ENCODE measurements around the gene ETV3L.

Gene ETV3L

DNA sequence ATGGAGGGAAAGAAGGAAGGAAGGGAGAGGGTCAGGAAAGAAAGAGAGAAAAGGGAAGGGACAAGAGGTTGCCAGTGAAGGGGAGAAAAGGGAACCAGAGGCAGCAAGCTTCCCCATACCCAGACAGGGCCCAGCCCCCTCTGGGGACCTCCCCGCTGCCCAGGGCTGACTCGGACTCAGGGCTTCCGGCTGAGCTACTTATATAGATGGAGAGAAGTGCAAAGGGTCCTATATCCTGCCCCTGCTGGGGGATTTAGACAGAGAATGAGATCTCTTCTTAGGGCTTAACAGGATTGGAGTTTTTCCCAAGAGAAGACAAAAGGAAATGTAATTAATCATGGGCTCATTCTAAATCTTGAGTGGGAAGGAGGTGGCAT lies at the start of gene ETV3L:
Gene ETV3L (minus strand): TSS at position 176 of the 377 bp plus-strand sequence. CDS start 285 bp downstream, outside the sequence.
- in situ Hi-C loops (cut with MboI; ENCODE audit: low sequenced_read_pairs) = no loop called here

DNA sequence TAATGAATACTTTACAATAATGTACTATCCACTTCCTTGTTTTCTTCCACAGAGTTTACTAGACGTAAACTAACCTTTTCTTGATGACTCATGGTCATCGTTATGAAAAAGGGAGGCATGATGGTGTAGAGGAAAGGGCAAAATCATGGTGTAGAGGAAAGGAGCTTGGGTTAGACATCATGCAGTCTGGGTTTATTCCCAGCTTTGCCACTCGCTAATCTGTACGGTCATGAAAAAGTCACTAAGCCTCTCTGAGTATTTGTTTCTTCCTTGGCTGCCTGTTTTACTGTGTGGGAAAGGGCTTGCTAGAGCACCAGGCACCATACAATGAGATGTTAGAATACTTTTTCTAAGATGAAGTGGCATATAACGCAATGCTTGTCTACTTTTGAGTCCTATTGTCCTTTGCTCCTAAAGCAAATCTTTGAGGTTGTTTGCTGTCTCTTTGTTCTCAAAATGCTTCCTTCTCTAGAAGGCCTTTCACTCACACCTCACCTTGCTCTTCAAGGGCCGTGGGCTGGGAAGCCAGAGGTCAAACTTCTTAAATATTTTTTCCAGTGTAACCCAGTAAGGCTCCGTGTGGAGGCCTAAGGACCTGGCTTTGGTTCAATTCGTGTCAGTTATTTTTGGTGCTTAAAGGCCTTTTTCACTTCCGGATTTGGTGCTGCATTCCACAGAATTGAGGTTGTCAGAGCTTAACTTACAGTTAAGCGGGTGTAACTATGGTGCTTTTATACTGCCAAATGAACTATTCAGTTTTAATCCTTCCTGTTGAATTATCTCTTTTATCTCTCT lies 48.5 kb upstream of the ETV3L start:
- peak; percentile 40 to 73 for DNase-seq (ENCODE audit: low spot score in 2 of 2)
- in situ Hi-C loops (cut with MboI; ENCODE audit: low sequenced_read_pairs) = no loop called here
- Histone ChIP-seq H3K27me3 (ENCODE audit: low read depth) (no peaks in the 10 kb centered on the region), H3K9me3 (no peaks in the 10 kb centered on the region), H3K4me1 (peaks cover 14% of the 10 kb centered on the region), H3K4me3 (no peak overlapping the region), H3K36me3 (replicated peaks) (no peaks in the 10 kb centered on the region)

More for the DNA sequence above, at the start of gene ETV3L:
- Histone ChIP-seq H3K4me1 (no peaks in the 10 kb centered on the region), H3K9me3 (no peaks in the 10 kb centered on the region), H3K36me3 (replicated peaks) (no peaks in the 10 kb centered on the region), H3K27me3 (ENCODE audit: low read depth) (peaks cover 12% of the 10 kb centered on the region), H3K4me3 (no peak within 1 kb of the TSS)
- no peak for DNase-seq (ENCODE audit: low spot score in 2 of 2)

DNA sequence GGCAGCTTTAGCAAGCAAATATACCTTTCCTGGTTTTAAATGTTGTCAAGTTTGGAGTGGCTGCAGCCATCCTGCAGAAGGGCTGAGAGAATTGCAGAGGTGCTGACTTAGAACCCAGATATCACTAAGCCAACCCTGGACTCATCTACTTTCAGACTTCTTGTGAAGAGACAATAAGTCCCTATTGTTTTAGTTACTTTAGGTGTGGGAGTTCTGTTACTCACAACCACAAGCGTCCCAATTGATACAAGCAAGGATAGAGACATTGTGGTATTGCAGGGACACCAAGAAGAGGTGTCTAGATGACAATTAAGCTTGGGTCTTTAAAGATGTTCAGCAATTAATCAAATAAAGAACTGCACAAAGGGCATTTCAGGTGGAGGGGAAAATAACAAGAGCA lies 47.4 kb upstream of the ETV3L start:
- H3K4me3 ChIP-seq = no peak overlapping the region
- peaks cover 14% of the 10 kb centered on the region for H3K4me1 ChIP-seq
- no peaks in the 10 kb centered on the region for H3K36me3 ChIP-seq (replicated peaks)
- in situ Hi-C loops (cut with MboI; ENCODE audit: low sequenced_read_pairs) = no loop called here
- no peaks in the 10 kb centered on the region for H3K27me3 ChIP-seq (ENCODE audit: low read depth)
- no peaks in the 10 kb centered on the region for H3K9me3 ChIP-seq
- DNase-seq (ENCODE audit: low spot score in 2 of 2) = no peak

GRCh38 chr1:157146244-157146643 lies 46.6 kb upstream of the ETV3L start:
- H3K9me3 ChIP-seq = no peaks in the 10 kb centered on the region
- H3K4me3 ChIP-seq = no peak overlapping the region
- in situ Hi-C loops (cut with MboI; ENCODE audit: low sequenced_read_pairs) = no loop called here
- H3K27me3 ChIP-seq (ENCODE audit: low read depth) = no peaks in the 10 kb centered on the region
- DNase-seq (ENCODE audit: low spot score in 2 of 2) = no peak
- peaks cover 14% of the 10 kb centered on the region for H3K4me1 ChIP-seq
- H3K36me3 ChIP-seq (replicated peaks) = no peaks in the 10 kb centered on the region

DNA sequence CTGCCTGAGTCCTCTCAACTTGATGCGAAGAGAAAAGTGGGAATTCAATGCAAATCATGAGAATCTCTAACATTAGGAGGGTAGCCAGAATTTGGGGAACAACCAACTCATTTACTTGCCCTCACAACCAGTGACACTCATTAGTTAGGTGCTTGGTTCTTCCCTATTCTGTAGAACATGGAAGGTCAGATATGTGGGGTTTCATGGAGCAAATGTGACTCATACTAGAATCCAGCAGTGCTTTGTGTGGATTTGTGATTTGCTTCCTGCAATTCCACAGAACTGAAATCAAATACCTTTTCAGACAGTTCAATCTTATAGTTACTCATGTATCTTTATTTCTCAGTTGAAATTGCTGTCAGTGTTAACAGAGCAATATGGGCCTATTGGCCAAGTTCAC lies 45.5 kb upstream of the ETV3L start:
- H3K27me3 ChIP-seq (ENCODE audit: low read depth) = no peaks in the 10 kb centered on the region
- in situ Hi-C loops (cut with MboI; ENCODE audit: low sequenced_read_pairs) = no loop called here
- no peaks in the 10 kb centered on the region for H3K9me3 ChIP-seq
- H3K36me3 ChIP-seq (replicated peaks) = no peaks in the 10 kb centered on the region
- DNase-seq (ENCODE audit: low spot score in 2 of 2) = no peak
- H3K4me3 ChIP-seq = no peak overlapping the region
- H3K4me1 ChIP-seq = peaks cover 14% of the 10 kb centered on the region

- Histone ChIP-seq H3K9me3 (no peaks in the 10 kb centered on the region), H3K4me3 (no peak overlapping the region), H3K27me3 (ENCODE audit: low read depth) (no peaks in the 10 kb centered on the region), H3K4me1 (peaks cover 14% of the 10 kb centered on the region), H3K36me3 (replicated peaks) (no peaks in the 10 kb centered on the region)
- DNase-seq (ENCODE audit: low spot score in 2 of 2) = no peak
- in situ Hi-C loops (cut with MboI; ENCODE audit: low sequenced_read_pairs) = no loop called here
These were observed 44.9 kb upstream of the ETV3L start for GRCh38 chr1:157144509-157144908.

GRCh38 chr1:157142765-157143423 lies 43.3 kb upstream of the ETV3L start:
- Histone ChIP-seq H3K27me3 (ENCODE audit: low read depth) (no peaks in the 10 kb centered on the region), H3K9me3 (no peaks in the 10 kb centered on the region), H3K36me3 (replicated peaks) (no peaks in the 10 kb centered on the region), H3K4me3 (no peak overlapping the region), H3K4me1 (peaks cover 8% of the 10 kb centered on the region)
- no peak for DNase-seq (ENCODE audit: low spot score in 2 of 2)
- in situ Hi-C loops (cut with MboI; ENCODE audit: low sequenced_read_pairs) = no loop called here

DNA sequence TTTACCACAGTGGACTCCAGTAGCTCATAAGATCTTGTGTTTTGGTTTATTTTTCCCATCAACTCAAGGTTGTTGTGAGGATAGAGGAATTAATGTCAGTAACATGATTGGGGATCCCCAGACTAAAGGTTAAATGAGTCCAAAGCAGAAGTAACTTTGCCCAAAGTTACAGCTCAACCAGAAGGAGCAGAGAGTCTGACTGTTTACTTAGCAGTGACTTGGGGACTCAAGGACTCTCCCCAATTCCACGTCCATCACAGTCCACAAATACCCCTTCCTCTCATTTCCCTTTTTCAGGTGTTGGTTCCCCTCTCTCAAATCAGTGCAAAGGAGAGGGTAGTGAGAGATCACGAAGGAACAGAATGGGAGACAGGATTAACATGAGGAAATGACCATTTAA lies 42.6 kb upstream of the ETV3L start:
- no peaks in the 10 kb centered on the region for H3K9me3 ChIP-seq

DNA sequence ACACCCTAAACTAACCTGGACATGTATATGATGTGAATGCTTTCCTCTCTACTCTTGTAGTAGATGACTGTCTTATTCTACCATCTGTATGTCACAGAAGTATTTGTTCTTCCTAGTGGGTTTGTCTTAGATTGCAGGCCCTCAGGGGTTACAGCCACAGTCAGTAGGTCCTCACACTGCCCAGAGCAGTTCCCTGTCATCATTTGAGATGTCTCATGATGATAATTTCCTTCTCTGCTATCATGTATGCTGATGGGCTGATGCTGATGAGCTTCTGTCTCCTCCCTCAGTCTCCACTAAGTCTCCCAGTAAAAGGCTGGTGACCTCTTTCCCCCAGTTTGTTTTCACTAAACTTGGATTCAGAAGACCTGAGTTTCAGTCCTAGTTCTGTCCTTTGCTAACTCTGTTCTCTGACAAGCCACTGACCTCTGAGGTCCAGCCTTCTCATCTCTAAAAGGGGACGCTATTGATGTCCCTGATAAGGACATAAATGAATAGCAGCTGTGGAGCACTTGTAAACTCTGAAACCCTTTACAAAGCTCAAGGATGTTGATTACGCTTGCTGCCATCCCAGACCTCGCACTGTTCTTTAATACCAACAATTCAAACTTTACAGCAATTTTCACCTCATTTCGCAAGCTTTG lies 41.7 kb upstream of the ETV3L start:
- peaks cover 8% of the 10 kb centered on the region; the same call in 1 of the 2 replicates for H3K4me1 ChIP-seq
- no peaks in the 10 kb centered on the region for H3K27me3 ChIP-seq (ENCODE audit: low read depth)
- no peaks in the 10 kb centered on the region for H3K9me3 ChIP-seq
- no peak overlapping the region for H3K4me3 ChIP-seq
- DNase-seq (ENCODE audit: low spot score in 2 of 2) = no peak
- in situ Hi-C loops (cut with MboI; ENCODE audit: low sequenced_read_pairs) = no loop called here
- no peaks in the 10 kb centered on the region for H3K36me3 ChIP-seq (replicated peaks)

More for the DNA sequence above, 42.6 kb upstream of the ETV3L start:
- H3K4me3 ChIP-seq = no peak overlapping the region
- DNase-seq (ENCODE audit: low spot score in 2 of 2) = no peak
- no peaks in the 10 kb centered on the region for H3K27me3 ChIP-seq (ENCODE audit: low read depth)
- H3K4me1 ChIP-seq = peaks cover 5% of the 10 kb centered on the region; the same call in 1 of the 2 replicates
- in situ Hi-C loops (cut with MboI; ENCODE audit: low sequenced_read_pairs) = no loop called here
- no peaks in the 10 kb centered on the region for H3K36me3 ChIP-seq (replicated peaks)

DNA sequence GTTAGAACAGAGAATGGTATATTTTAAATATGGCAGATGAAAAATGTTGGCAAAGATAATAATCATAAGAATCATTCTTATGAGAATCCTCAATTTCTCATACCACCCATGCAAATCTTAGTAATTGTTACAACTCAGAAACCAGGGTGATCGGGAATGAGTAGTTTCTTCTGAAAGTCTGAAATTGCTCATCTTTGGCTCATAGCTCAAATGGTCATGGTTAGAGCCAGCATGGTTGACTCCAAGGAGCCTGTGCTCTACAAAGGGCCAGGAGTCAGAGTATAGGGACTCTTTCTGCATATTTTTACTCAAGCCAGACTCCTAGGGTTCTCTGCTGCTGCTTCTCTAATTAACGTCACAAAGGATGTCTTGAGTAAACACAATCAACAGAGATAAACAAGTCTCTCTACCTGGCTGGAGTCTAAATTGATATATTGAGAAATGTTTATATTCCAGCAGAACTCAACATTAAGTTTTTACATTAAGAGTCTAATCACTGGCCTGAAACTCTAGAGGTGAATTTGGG lies 40.5 kb upstream of the ETV3L start:
- H3K4me1 ChIP-seq = peaks cover 8% of the 10 kb centered on the region; the same call in 1 of the 2 replicates
- no peaks in the 10 kb centered on the region for H3K9me3 ChIP-seq
- H3K4me3 ChIP-seq = no peak overlapping the region
- H3K36me3 ChIP-seq (replicated peaks) = peaks cover 9% of the 10 kb centered on the region
- H3K27me3 ChIP-seq (ENCODE audit: low read depth) = no peaks in the 10 kb centered on the region
- no peak for DNase-seq (ENCODE audit: low spot score in 2 of 2)
- in situ Hi-C loops (cut with MboI; ENCODE audit: low sequenced_read_pairs) = no loop called here

DNA sequence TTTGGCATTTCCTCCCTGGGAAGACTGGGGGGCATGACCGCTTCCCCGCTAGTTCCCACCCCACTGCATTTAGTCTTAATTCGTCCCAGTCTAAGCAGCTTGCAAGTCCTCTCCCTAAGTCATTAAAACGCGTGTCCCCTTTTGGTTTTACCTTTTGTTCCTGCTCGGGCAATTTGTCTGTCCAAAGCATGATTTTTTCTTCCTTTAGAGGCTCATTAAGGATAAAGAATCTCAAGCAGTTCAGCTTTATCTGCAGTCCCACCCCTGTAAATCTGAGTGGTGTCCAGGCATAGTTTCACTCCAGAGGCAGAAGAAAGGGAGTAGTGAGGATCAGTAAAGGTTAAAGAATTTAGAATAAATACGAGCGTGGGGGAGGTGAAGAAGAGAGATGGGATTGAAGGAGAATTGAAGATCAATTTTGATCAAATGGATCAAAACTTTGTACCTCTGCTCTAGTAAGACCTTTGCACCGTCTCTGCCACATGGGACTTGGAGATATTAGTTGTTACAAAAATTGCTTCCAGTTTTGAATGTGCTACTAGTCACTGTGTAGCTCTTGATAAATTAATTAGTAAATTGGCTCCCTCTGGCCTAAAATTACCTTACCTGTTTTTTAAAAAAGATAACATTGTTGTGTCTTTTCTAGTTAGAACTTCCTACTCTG lies 39.6 kb upstream of the ETV3L start:
- Histone ChIP-seq H3K36me3 (replicated peaks) (peaks cover 19% of the 10 kb centered on the region), H3K4me3 (peak overlapping the region; percentile 88), H3K27me3 (ENCODE audit: low read depth) (no peaks in the 10 kb centered on the region), H3K4me1 (peaks cover 8% of the 10 kb centered on the region; the same call in 1 of the 2 replicates), H3K9me3 (no peaks in the 10 kb centered on the region)
- in situ Hi-C loops (cut with MboI; ENCODE audit: low sequenced_read_pairs) = no loop called here
- no peak for DNase-seq (ENCODE audit: low spot score in 2 of 2)

- in situ Hi-C loops (cut with MboI; ENCODE audit: low sequenced_read_pairs) = no loop called here
- Histone ChIP-seq H3K27me3 (ENCODE audit: low read depth) (no peaks in the 10 kb centered on the region), H3K36me3 (replicated peaks) (peaks cover 26% of the 10 kb centered on the region), H3K9me3 (no peaks in the 10 kb centered on the region), H3K4me1 (peaks cover 8% of the 10 kb centered on the region; the same call in 1 of the 2 replicates), H3K4me3 (peak within 1 kb of the TSS; percentile 88)
- DNase-seq (ENCODE audit: low spot score in 2 of 2) = peak; percentile 89 to 94
These were observed 38.8 kb upstream of the ETV3L start, which contains the start of gene ETV3 for GRCh38 chr1:157138220-157139051. Gene ETV3, minus strand, starts transcription at chr1:157138395. Its CDS starts 2,043 bp downstream, at chr1:157136352.
